ENCODE measurements around the gene PCDHGA5.

DNA sequence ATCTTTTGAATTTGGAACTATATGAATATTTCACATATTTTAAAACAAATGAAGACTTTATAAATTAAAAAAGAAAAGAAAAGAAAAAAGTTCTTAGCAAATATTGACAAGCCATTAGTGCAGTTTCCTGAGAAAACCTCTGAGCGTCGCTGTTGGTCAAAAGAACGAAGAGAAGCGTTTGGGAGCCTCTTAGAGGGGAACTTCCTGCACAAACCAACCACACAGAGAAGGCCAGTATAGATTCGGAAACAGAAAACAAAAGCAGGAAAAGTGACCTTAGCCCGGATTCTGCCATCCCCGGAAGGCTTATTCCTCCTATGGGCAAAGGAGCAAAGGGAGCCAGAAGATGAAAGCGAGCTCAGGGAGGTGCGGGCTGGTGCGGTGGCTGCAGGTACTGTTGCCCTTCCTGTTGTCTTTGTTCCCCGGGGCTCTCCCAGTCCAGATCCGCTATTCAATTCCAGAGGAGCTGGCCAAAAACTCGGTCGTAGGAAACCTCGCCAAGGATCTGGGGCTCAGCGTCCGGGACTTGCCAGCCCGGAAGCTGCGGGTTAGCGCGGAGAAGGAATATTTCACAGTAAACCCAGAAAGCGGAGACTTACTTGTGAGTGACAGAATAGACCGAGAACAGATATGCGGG lies 4.1 kb upstream of the PCDHGA5 start, which contains the start of gene PCDHGB2:
- TF ChIP-seq, protein P1, sequence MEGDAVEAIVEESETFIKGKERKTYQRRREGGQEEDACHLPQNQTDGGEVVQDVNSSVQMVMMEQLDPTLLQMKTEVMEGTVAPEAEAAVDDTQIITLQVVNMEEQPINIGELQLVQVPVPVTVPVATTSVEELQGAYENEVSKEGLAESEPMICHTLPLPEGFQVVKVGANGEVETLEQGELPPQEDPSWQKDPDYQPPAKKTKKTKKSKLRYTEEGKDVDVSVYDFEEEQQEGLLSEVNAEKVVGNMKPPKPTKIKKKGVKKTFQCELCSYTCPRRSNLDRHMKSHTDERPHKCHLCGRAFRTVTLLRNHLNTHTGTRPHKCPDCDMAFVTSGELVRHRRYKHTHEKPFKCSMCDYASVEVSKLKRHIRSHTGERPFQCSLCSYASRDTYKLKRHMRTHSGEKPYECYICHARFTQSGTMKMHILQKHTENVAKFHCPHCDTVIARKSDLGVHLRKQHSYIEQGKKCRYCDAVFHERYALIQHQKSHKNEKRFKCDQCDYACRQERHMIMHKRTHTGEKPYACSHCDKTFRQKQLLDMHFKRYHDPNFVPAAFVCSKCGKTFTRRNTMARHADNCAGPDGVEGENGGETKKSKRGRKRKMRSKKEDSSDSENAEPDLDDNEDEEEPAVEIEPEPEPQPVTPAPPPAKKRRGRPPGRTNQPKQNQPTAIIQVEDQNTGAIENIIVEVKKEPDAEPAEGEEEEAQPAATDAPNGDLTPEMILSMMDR (IDR thresholded peaks at IDR 0.05; ENCODE audit: control extremely low read depth in 1 of 3, insufficient read depth in 1 of 3, low read depth in 1 of 3, low read length in 3 of 3): peak in 2 of 3 experiments; percentile 60 to 74; a peak in 3 of 4 replicates
- TF ChIP-seq ZNF274 (IDR thresholded peaks at IDR 0.05; ENCODE audit: borderline replicate concordance, extremely low read depth, low read length) (no peak), POLR2AphosphoS5 (IDR thresholded peaks at IDR 0.05; ENCODE audit: low read depth, low read length) (no peak), SIRT6 (IDR thresholded peaks at IDR 0.05; ENCODE audit: low read length) (no peak), FOSL1 (IDR thresholded peaks at IDR 0.05; ENCODE audit: insufficient read depth, low read depth, low read length) (no peak), POLR2A (IDR thresholded peaks at IDR 0.05; ENCODE audit: control extremely low read depth in 1 of 2, low read depth in 2 of 2, low read length in 2 of 2) (no peak), JUND (IDR thresholded peaks at IDR 0.05; ENCODE audit: low read length) (no peak), RAD21 (IDR thresholded peaks at IDR 0.05 in 1 of 2, conservative IDR thresholded peaks at IDR 0.05 in 1 of 2; ENCODE audit: low read depth in 2 of 2, low read length in 2 of 2) (peak; percentile 78 to 82), SUZ12 (IDR thresholded peaks at IDR 0.05; ENCODE audit: low read length) (no peak), EZH2 (IDR thresholded peaks at IDR 0.05; ENCODE audit: low read depth, low read length, severe bottlenecking) (no peak)
- TF ChIP-seq, protein P2, sequence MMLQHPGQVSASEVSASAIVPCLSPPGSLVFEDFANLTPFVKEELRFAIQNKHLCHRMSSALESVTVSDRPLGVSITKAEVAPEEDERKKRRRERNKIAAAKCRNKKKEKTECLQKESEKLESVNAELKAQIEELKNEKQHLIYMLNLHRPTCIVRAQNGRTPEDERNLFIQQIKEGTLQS (IDR thresholded peaks at IDR 0.05; ENCODE audit: insufficient read depth, low read depth, low read length): no peak

Data from H1 (cell line).